H1 (cell line): Measurements from ENCODE around the gene NDP. TPM values are rescaled to one million over a fixed set of nuclear protein-coding genes. Genes with fewer than 3 reads are reported as not detected.

ENCODE experiments used
- CTCF ChIA-PET: fragments of 300-600 bp; sonication (Branson Sonifier 250); formaldehyde crosslinking; loops from one replicate; lab custom pipeline; 2021; ENCODE audit not compliant: partially characterized antibody; lab: Charles Lee
- POLR2A ChIA-PET: fragments of 300-600 bp; sonication (Branson Sonifier 250); formaldehyde crosslinking; loops from one replicate; lab custom pipeline; 2021; ENCODE audit warnings: inconsistent platforms; ENCODE audit not compliant: partially characterized antibody; lab: Charles Lee
- DNase-seq, 2 experiments: peaks; one replicate each; pipeline versions ENCODE4 v3.0.0 to v3.0.0-alpha.2; 2010 to 2022; ENCODE audit warnings: low spot score in 2 of 2, low read depth in 1 of 2, mixed read lengths in 1 of 2
- FAIRE-seq: peaks from 2 replicates; lab custom pipeline; 2011; peaks lifted over from hg19 to GRCh38; lab: Jason Lieb, UNC
- H2AFZ ChIP-seq: 2 replicates; pipeline ENCODE4 v1.8.1; 2012; ENCODE audit warnings: low read length, inconsistent platforms
- H2AK5ac ChIP-seq: 2 replicates; pipeline ENCODE4 v1.6.1; 2013; ENCODE audit warnings: low read depth, low read length
- H2BK120ac ChIP-seq: replicated peaks from 2 replicates; pipeline ENCODE3; 2013; ENCODE audit warnings: low read depth, low read length, inconsistent platforms
- H2BK12ac ChIP-seq: 2 replicates; pipeline ENCODE4 v1.6.1; 2013; ENCODE audit warnings: low read depth, low read length
- H2BK15ac ChIP-seq: 2 replicates; pipeline ENCODE4 v1.6.1; 2013; ENCODE audit warnings: low read length
- H2BK20ac ChIP-seq: 2 replicates; pipeline ENCODE4 v1.6.1; 2013; ENCODE audit warnings: low read length
- H2BK5ac ChIP-seq: 2 replicates; pipeline ENCODE4 v1.6.1; 2013; ENCODE audit warnings: low read depth, low read length
- H3K14ac ChIP-seq: 2 replicates; pipeline ENCODE4 v1.6.1; 2013; ENCODE audit warnings: inconsistent platforms; ENCODE audit not compliant: insufficient read length
- H3K18ac ChIP-seq: 2 replicates; pipeline ENCODE4 v1.6.1; 2013; ENCODE audit warnings: low read length; ENCODE audit errors: extremely low read depth
- H3K23ac ChIP-seq: 2 replicates; pipeline ENCODE4 v1.6.1; 2013; ENCODE audit warnings: inconsistent platforms; ENCODE audit not compliant: insufficient read length
- H3K23me2 ChIP-seq: 2 replicates; pipeline ENCODE4 v1.6.1; 2013; ENCODE audit warnings: low read depth, low read length
- H3K27ac ChIP-seq: 2 replicates; pipeline ENCODE4 v1.6.1; 2011; ENCODE audit warnings: low read depth, low read length, inconsistent platforms
- H3K27me3 ChIP-seq, 4 experiments: replicated peaks in 1 of 4; 1 replicate in 1 of 4; 2 replicates in 3 of 4; pipeline versions ENCODE4 v1.6.1 to v1.8.1; 2011 to 2013; ENCODE audit warnings: low read length in 3 of 4, mild to moderate bottlenecking in 3 of 4, inconsistent platforms in 2 of 4, mixed read lengths in 2 of 4, moderate library complexity in 1 of 4; ENCODE audit not compliant: control insufficient read depth in 3 of 4, insufficient read depth in 3 of 4; ENCODE audit errors: extremely low read depth in 1 of 4
- H3K36me3 ChIP-seq, 4 experiments: 2 replicates each; pipeline versions ENCODE4 v1.6.1 to v1.8.1; 2011 to 2013; ENCODE audit warnings: mild to moderate bottlenecking in 4 of 4, low read length in 3 of 4, moderate library complexity in 2 of 4, control low read depth in 1 of 4, inconsistent platforms in 1 of 4; ENCODE audit not compliant: insufficient read depth in 4 of 4, control insufficient read depth in 2 of 4
- H3K4ac ChIP-seq: replicated peaks from 2 replicates; pipeline ENCODE3; 2013; ENCODE audit warnings: low read length, low read depth, mixed read lengths, inconsistent platforms; ENCODE audit not compliant: insufficient read length
- H3K4me1 ChIP-seq, 4 experiments: replicated peaks in 1 of 4; 1 replicate in 1 of 4; 2 replicates in 3 of 4; pipeline versions ENCODE4 v1.6.1 to v1.8.1; 2011 to 2013; ENCODE audit warnings: low read length in 3 of 4, inconsistent platforms in 2 of 4, mixed read lengths in 1 of 4; ENCODE audit not compliant: insufficient read depth in 4 of 4, control insufficient read depth in 3 of 4
- H3K4me2 ChIP-seq, 2 experiments: 2 replicates each; pipeline versions ENCODE4 v1.6.1 to v1.8.1; 2011 to 2013; ENCODE audit warnings: low read depth in 2 of 2, low read length in 2 of 2, control low read depth in 1 of 2, inconsistent platforms in 1 of 2, mild to moderate bottlenecking in 1 of 2; ENCODE audit not compliant: insufficient read depth in 1 of 2
- H3K4me3 ChIP-seq, 4 experiments: fragments of 200-600, 300-600 bp in 1 of 4; sonication (generic), shearing (Covaris generic), sonication (Bioruptor Twin) in 1 of 4; 2 replicates each; pipeline versions ENCODE4 v1.5.1 to v1.8.1; 2011 to 2016; ENCODE audit warnings: low read length in 4 of 4, low read depth in 3 of 4, control low read depth in 2 of 4, inconsistent platforms in 2 of 4, mild to moderate bottlenecking in 2 of 4, mixed read lengths in 1 of 4, moderate library complexity in 1 of 4; ENCODE audit not compliant: insufficient read depth in 2 of 4; ENCODE audit errors: extremely low read depth in 1 of 4
- H3K56ac ChIP-seq: replicated peaks from 2 replicates; pipeline ENCODE3; 2013; ENCODE audit warnings: low read depth, mild to moderate bottlenecking, mixed read lengths, low read length, inconsistent platforms; ENCODE audit not compliant: insufficient read length
- H3K79me1 ChIP-seq: 2 replicates; pipeline ENCODE4 v1.6.1; 2013; ENCODE audit warnings: low read depth, low read length, control low read depth
- H3K79me2 ChIP-seq, 2 experiments: 2 replicates each; pipeline versions ENCODE4 v1.6.1 to v1.8.1; 2012 to 2013; ENCODE audit warnings: low read length in 2 of 2, mild to moderate bottlenecking in 2 of 2, inconsistent platforms in 1 of 2; ENCODE audit not compliant: insufficient read depth in 2 of 2, control insufficient read depth in 1 of 2
- H3K9ac ChIP-seq, 4 experiments: replicated peaks in 1 of 4; 1 replicate in 1 of 4; 2 replicates in 3 of 4; pipeline versions ENCODE4 v1.6.1 to v1.8.1; 2011 to 2013; ENCODE audit warnings: low read depth in 3 of 4, low read length in 3 of 4, control low read depth in 2 of 4, mild to moderate bottlenecking in 2 of 4, moderate library complexity in 2 of 4, inconsistent platforms in 1 of 4; ENCODE audit errors: extremely low read depth in 1 of 4
- H3K9me3 ChIP-seq, 2 experiments: 2 replicates each; pipeline versions ENCODE4 v1.6.1 to v1.8.1; 2012 to 2013; ENCODE audit warnings: mild to moderate bottlenecking in 2 of 2, moderate library complexity in 2 of 2, control low read depth in 1 of 2, inconsistent platforms in 1 of 2, low read depth in 1 of 2, low read length in 1 of 2, mixed read lengths in 1 of 2; ENCODE audit not compliant: insufficient read depth in 2 of 2
- H4K20me1 ChIP-seq, 2 experiments: replicated peaks in 1 of 2; 2 replicates each; pipeline versions ENCODE3 to v1.8.1; 2011 to 2013; ENCODE audit warnings: inconsistent platforms in 2 of 2, low read length in 2 of 2, mild to moderate bottlenecking in 1 of 2; ENCODE audit not compliant: insufficient read depth in 2 of 2, control insufficient read depth in 1 of 2
- H4K5ac ChIP-seq: 2 replicates; pipeline ENCODE4 v1.6.1; 2013; ENCODE audit warnings: low read length, low read depth, mixed read lengths, inconsistent platforms; ENCODE audit not compliant: insufficient read length
- H4K8ac ChIP-seq: 2 replicates; pipeline ENCODE4 v1.8.0; 2013; ENCODE audit warnings: mild to moderate bottlenecking, moderate library complexity, low read length, inconsistent platforms; ENCODE audit not compliant: insufficient read depth; ENCODE audit errors: extremely low read depth
- H4K91ac ChIP-seq: replicated peaks from 2 replicates; pipeline ENCODE3; 2013; ENCODE audit warnings: low read length, mixed read lengths, inconsistent platforms; ENCODE audit not compliant: insufficient read length
- ATF2 ChIP-seq: IDR thresholded peaks from 2 replicates; pipeline ENCODE4 v1.6.1; 2012; ENCODE audit warnings: low read length, inconsistent platforms
- FOSL1 ChIP-seq: IDR thresholded peaks from 2 replicates; pipeline ENCODE4 v1.6.1; 2011; ENCODE audit warnings: mild to moderate bottlenecking, low read depth, low read length, moderate library complexity; ENCODE audit not compliant: insufficient read depth
- MAFK ChIP-seq: IDR thresholded peaks from 2 replicates; pipeline ENCODE4 v1.6.1; 2012; ENCODE audit warnings: low read depth, mild to moderate bottlenecking, improper control_type of control experiment, low read length
- NANOG ChIP-seq: IDR thresholded peaks from 2 replicates; pipeline ENCODE4 v1.6.1; 2011; ENCODE audit warnings: low read length, low read depth, mild to moderate bottlenecking, inconsistent platforms; ENCODE audit not compliant: insufficient read depth, poor library complexity, severe bottlenecking
- RBBP5 ChIP-seq: IDR thresholded peaks from 2 replicates; pipeline ENCODE4 v1.7.1; 2012; ENCODE audit warnings: low read depth, mild to moderate bottlenecking, inconsistent platforms, low read length, moderate library complexity, borderline replicate concordance
- RNF2 ChIP-seq: fragments of 200-900, 300-1000 bp; sonication (generic); IDR thresholded peaks from 2 replicates; pipeline ENCODE4 v1.7.1; 2016; ENCODE audit warnings: borderline replicate concordance, low read depth, mild to moderate bottlenecking, antibody characterized with exemption, low read length; ENCODE audit not compliant: poor library complexity, severe bottlenecking; ENCODE audit errors: missing control alignments
- RXRA ChIP-seq: IDR thresholded peaks from 2 replicates; pipeline ENCODE4 v1.6.1; 2011; ENCODE audit warnings: low read depth, mild to moderate bottlenecking, low read length, moderate library complexity; ENCODE audit not compliant: insufficient read depth
- SIX5 ChIP-seq: IDR thresholded peaks from 2 replicates; pipeline ENCODE4 v1.6.1; 2011; ENCODE audit warnings: mild to moderate bottlenecking, low read depth, low read length
- TAF7 ChIP-seq: optimal IDR thresholded peaks from 2 replicates; pipeline ENCODE3; 2011; ENCODE audit warnings: low read depth, mild to moderate bottlenecking, inconsistent platforms, low read length, moderate library complexity, borderline replicate concordance
- TBP ChIP-seq: IDR thresholded peaks from 2 replicates; pipeline ENCODE4 v1.6.1; 2011; ENCODE audit warnings: low read depth, low read length, improper control_type of control experiment
- TCF12 ChIP-seq: IDR thresholded peaks from 2 replicates; pipeline ENCODE4 v1.6.1; 2011; ENCODE audit warnings: low read depth, mild to moderate bottlenecking, low read length
- WGBS, 2 experiments: shearing (Covaris generic) in 1 of 2; methylation state at CpG; one replicate each; pipeline versions ENCODE4 v1.1.6 to v1.1.7; 2013 to 2015; ENCODE audit warnings: low lambda C conversion rate in 2 of 2, mixed read lengths in 2 of 2, inconsistent platforms in 1 of 2, low coverage in 1 of 2, missing lambda C conversion rate in 1 of 2; ENCODE audit not compliant: insufficient replicate concordance in 2 of 2, insufficient coverage in 1 of 2, insufficient read length in 1 of 2; ENCODE audit errors: extremely low coverage in 1 of 2, missing lambda C conversion rate in 1 of 2; 5-methylcytosine and 5-hydroxymethylcytosine counted together
- polyA plus RNA-seq, 7 experiments: library from polyadenylated mRNA; depleted of rRNA in 3 of 7; stranded (reverse) in 5 of 7; unstranded in 2 of 7; fragments of >200 nt in 5 of 7; fragments of 200-250 nt in 2 of 7; gene quantifications; 1 replicate in 5 of 7; 2 replicates in 1 of 7; 4 replicates in 1 of 7; pipeline versions ENCODE4 v1.2.1 to v1.2.3, GENCODE V29; 2011 to 2013; ENCODE audit warnings: missing spikeins in 2 of 7, mixed read lengths in 2 of 7
- total RNA-seq: library from RNA; stranded (reverse); fragmentation: NEBNext Ultra II Directional; extraction: Animal tissue kit (Norgen Biotek cat#: 25700); gene quantifications from 2 replicates; pipeline ENCODE4 v1.2.1, GENCODE V29; 2021

The NDP gene
- total and polyA plus RNA-seq, 2 of the 8 experiments (the other 6 are each of a cell fraction or from before 2014, with no cell fraction given) = 0.26 to 0.82 TPM

GRCh38 chrX:44002567-44002966, 29.4 kb upstream of the NDP start:
- H3K56ac ChIP-seq = no peak overlapping the region
- H3K23ac ChIP-seq = no peak overlapping the region
- H3K4me2 ChIP-seq = no peak overlapping the region
- H4K20me1 ChIP-seq = no peaks in the 10 kb centered on the region
- no peaks in the 10 kb centered on the region for H3K79me1 ChIP-seq
- H2AFZ ChIP-seq = no peak overlapping the region
- H2BK120ac ChIP-seq = no peak overlapping the region
- ChIA-PET CTCF (interaction anchor here (0.6 kb wide), 1 partner anchor 730 kb away, joined by 3 read pairs; no protein-coding TSS in a partner anchor), POLR2A (no interaction called here)
- TF ChIP-seq RXRA = no peak
- TF ChIP-seq FOSL1 = no peak
- TF ChIP-seq SIX5 = no peak
- TF ChIP-seq ATF2 = no peak
- TF ChIP-seq NANOG = no peak
- no peak for TF ChIP-seq RNF2
- no peak for TF ChIP-seq TCF12
- TF ChIP-seq RBBP5 = no peak
- no peak for TF ChIP-seq TAF7
- TF ChIP-seq MAFK = no peak
- no peak for TF ChIP-seq TBP
- H2BK15ac ChIP-seq = no peak overlapping the region
- no peak overlapping the region for H3K4me3 ChIP-seq
- no peak overlapping the region for H2BK12ac ChIP-seq
- no peaks in the 10 kb centered on the region for H3K9me3 ChIP-seq
- no peak overlapping the region for H4K91ac ChIP-seq
- no peaks in the 10 kb centered on the region for H3K27me3 ChIP-seq
- H2AK5ac ChIP-seq = no peak overlapping the region
- H3K4ac ChIP-seq = no peak overlapping the region
- H2BK5ac ChIP-seq = no peak overlapping the region
- H3K27ac ChIP-seq = no peak overlapping the region
- no peak for FAIRE-seq
- no peaks in the 10 kb centered on the region for H3K79me2 ChIP-seq
- H4K8ac ChIP-seq = no peak overlapping the region
- H3K14ac ChIP-seq = no peak overlapping the region
- WGBS, 2 experiments = 100% methylated on average over 1 of the region's 1 CpG; no CpG with 5 or more reads in 1 of the 2 experiments
- H3K36me3 ChIP-seq = no peaks in the 10 kb centered on the region
- no peaks in the 10 kb centered on the region for H3K4me1 ChIP-seq
- H2BK20ac ChIP-seq = no peak overlapping the region
- H3K18ac ChIP-seq = no peak overlapping the region
- H3K9ac ChIP-seq = no peak overlapping the region
- DNase-seq = no peak
- no peak overlapping the region for H4K5ac ChIP-seq
- no peaks in the 10 kb centered on the region for H3K23me2 ChIP-seq
